DOHH2 (cell line): ENCODE data around the gene SAMD4B.

ENCODE experiments used
- CTCF ChIP-seq: fragments of 200-600 bp; sonication (generic); IDR thresholded peaks from one replicate; pipeline ENCODE4 v1.5.1; 2014; ENCODE audit warnings: antibody characterized with exemption, mild to moderate bottlenecking, low read depth, low read length; ENCODE audit not compliant: poor library complexity, severe bottlenecking
- EZH2phosphoT487 ChIP-seq: fragments of 200-600 bp; sonication (generic); IDR thresholded peaks from 2 replicates; pipeline ENCODE4 v1.6.1; 2017; ENCODE audit warnings: borderline replicate concordance, mild to moderate bottlenecking, antibody characterized with exemption, low read length, moderate library complexity, mixed read lengths

GRCh38 chr19:39316627-39317321 is 25.4 kb upstream of the SAMD4B start:
- TF ChIP-seq EZH2phosphoT487 (no peak), CTCF (no peak)
